HG03520 (cell line): Measurements from ENCODE around the gene KCNMA1.

ENCODE experiments used
- ATAC-seq: cut with Tn5 transposase; IDR thresholded peaks from one replicate; pipeline ENCODE4 v1.9.1; 2021; ENCODE audit warnings: mild to moderate bottlenecking, moderate library complexity; ENCODE audit not compliant: unreplicated experiment

Gene KCNMA1

DNA sequence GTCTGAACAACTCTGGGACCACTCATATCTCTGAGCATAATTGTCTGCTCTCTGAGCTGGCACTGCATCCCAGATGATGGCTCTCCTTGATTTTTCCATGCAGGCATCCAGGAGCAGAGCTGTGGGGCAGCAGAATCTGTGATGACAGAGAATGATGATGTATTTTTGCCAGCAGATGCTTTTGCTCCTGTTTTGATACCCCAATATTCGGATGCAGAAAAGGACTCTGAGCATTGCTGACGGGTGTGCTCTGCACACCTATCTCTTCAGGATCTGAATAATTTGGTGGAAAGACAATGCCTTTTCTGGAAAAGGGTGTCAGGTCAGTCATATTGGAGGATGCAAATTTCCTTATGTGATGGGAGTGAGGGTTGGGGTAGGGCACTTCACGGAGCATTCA lies 735.9 kb downstream of the KCNMA1 start:
- no peak for ATAC-seq

DNA sequence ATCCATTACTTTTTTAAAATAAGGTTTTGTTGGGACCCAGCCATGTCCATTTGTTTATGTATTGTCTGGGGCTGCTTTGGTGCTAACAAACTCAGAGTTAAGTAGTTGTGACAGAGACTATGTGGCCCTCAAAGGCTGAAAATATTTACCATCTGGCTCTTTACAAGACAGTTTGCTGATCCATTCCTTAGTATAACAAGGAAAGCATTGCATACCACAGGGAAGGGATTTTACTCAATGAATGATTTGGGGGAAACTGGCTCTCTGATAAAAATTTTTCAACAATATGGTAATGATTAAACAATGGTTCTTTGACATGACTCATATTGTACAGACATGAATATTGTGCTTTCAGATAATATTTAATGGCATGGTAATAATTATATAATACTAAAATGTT lies 738.1 kb downstream of the KCNMA1 start:
- no peak for ATAC-seq

DNA sequence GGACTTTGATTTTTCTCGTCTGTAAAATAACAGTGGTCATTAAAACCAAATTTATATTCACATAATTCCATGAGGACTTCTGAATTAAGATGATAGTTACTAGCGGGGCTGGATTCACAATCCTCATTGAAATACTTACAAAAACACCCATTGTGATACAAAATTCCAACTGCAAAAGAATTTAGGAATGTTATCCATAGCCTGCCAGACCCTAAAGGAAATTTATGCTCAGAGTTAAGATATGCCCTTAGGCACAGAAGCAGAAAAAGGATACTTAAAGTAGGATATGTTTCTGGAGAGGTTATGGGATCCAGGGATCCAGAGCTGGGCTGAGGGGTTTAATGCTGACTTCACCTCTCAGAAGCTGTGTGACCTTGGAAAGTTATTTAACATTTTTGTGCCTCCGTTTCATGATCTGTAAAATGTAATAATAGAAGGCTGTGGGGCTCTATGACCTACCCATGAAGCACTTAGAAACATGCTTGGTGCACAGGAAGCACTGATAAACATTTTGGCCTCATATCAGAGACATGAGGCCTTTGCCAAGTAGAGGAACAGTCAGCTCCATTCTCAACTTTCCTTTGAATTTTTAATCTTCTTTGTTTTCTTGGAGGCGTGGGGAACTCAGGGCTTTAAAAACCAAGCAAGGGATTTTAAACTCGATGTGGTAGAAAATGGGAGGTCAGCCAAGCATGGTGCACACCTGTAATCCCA lies 744.7 kb downstream of the KCNMA1 start:
- ATAC-seq: no peak

DNA sequence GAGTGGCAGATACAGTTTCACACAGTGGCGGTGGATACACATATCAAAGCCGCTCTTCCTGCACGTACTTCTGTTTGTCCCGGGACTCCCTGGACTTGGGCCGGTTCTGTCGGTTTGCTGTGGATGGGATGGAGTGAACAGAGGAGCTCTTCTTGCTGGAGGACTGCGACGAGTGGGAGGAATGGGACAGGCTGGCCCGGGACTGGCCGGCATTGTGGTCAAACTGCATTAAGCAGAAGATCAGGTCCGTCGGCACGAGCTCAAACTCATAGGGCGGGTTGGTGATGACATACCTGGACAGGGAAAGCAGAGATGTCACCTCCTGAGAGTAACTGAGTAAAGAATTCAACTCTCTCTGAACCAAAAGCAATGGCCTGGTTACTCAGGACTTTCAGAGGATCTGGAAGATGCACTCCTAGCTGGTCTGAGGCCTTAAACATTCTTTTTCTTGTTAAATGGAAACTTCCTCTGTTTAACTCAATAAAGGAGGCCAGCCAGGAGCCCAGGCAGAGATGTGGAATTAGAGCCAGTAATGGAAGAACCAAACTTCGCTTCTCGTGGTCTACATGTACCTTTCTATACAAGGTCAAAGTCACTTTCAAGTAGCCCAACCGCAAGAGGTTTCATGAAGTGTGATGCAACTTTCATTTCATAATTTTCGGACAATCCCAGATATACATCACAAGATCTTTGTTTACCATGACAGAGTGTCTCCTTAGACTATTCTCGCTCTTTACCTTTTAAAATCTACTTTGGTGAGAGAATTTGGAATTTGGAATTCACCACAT lies 750.2 kb downstream of the KCNMA1 start:
- no peak for ATAC-seq

DNA sequence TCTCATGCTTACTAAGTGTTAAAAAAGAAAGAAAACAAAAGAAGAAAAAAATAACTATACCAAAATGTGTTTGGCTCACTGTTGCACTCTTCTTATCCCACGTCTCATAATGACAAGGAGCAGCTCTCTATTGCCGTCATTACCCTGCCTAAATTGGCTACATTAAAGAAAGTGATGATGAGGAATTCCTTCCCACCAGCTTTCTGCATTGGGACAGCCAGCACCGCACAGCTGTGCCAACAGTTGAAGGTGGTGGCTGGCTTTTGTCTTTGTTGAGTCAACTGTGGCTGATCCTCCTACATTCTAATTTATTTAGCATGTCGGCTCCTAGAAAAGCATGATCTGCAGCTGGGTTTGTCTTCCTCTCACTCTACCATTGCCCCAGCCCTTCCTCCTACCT lies 751.8 kb downstream of the KCNMA1 start:
- ATAC-seq: no peak

DNA sequence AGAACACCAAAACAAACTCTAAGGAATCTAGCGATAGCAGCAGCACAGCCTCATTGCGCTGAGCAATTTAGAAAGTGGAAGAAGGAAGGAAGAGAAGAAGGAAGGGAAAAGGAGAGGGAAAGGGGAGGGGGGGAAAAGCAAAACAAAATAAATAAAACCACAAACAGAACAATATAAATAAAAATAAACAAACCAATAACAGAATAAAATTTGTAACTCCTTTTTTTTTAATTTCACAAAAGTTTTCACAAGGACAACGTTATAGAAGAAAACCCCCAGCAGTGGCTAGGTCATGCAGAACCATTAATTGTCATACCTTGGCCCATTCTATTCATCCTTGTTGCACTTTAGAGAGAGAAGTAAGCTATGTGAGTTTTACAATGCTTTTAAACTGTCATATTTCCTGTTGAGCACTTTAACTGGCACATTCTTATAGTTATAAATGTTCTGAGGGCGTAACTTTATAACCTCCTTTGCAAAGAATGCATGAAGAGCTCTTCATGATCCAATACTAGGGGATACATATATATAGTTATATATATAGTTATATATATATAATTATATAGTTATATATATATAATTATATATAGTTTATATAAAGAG lies 752.8 kb downstream of the KCNMA1 start:
- ATAC-seq: no peak

DNA sequence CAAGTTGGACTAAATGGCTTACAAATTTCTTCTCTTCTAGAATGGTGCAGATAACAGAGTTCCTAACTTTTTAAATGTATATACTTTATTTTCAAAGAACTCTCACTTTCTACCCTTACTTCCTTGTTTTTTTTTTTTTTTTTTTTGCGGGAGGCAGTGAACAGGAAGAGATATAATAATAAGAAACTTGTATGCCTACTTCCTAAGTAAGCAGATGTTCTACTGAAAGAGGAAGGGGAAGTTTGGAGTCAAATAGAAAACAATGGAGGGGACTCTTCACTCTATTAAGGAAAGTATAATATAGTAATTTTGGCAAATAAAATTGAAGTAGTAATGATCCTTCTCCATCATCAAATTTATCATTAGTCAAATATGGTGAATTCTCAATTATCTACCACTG lies 754.0 kb downstream of the KCNMA1 start:
- ATAC-seq: no peak

DNA sequence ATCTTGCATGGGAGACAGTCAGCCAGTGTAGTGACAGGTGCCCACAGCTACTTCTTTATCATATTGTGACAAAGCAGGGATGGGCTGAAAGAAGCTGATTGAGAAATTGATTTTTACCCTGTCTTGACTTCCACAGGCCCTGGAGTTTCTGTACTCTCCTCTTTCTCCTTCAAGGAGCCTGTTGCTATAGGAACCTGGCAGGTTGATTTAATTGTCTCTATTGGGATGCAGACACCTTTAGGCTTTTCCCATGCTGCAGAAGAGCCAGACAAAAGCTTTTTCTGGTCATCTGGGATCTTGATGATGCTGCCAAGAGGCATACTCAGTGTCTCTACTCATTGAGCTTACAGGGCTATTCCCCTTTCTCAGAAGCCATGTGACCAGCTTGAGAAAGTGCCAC lies 754.8 kb downstream of the KCNMA1 start:
- no peak for ATAC-seq

DNA sequence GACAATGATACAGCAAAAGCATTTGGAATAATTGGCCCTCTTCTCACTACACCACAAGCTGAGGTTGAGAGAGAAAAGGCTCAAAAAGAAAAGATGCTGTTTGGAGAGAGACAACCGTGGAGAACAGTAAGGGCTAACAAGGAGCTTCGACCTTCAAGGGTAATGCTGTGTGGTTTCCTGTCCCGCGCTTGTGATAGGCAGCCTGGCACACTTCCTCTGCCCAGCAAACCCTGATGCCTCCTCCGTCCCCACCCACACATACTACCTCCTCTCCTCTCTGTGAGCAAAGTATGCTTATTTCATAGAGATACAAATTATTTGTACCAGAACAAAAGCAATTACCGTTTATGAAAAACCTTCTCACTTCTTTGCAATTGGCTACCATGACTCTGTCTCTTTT lies 755.4 kb downstream of the KCNMA1 start:
- peak; percentile 46 for ATAC-seq

DNA sequence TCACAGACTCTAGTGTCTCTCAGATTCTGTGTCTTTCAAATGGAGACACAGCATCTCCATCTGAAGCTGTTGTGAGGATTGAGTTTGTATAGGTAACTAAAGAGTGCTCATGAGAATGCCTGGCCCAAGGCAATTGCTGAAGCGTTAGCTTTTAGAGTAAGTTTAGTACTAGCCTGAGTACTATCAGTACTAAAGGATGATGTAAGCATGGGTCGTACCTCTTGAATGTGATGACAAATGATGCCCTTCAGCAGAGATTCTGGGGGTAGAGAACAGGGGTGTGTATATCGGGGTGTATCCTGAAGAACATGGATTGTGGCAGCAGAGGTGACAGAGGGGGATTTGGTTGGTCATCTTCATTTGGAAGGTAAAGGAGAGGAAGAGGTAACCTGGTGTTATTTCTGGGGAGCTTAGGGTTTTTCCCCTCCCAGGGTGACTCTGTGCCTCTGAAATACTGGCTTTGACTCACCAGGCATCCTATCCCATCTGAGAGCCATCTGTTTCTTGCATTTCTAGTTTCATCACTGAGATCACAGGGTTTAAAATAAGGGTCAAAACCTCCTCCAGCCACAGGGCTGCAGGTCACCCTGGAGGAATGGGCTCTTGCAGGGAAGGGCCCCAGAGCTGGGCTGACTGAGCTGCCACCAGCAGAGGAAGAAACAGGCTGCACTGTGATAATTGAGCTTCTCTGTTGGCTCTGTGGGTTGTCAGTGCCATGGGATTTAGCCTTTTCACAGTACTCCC lies 756.0 kb downstream of the KCNMA1 start:
- peak; percentile 84 for ATAC-seq

DNA sequence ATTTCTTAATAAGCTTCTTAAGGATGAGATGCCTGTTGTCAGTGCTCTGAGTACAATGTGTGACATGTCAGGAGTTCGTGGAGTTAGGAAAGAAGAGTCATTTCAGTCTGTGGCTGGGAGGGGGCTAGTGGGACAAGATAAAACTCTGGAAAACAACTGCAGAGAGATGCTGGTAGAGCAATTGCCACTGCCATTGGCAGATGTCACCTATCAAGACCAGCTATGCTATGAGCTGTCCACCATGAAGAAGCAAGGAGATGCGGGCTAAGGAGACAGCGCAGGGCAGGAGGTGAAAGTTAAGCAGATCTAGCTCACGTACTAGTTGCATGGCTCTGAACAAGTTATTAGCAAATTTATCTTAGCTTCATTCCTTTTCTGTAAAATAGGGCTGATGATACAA lies 756.7 kb downstream of the KCNMA1 start:
- ATAC-seq: no peak

DNA sequence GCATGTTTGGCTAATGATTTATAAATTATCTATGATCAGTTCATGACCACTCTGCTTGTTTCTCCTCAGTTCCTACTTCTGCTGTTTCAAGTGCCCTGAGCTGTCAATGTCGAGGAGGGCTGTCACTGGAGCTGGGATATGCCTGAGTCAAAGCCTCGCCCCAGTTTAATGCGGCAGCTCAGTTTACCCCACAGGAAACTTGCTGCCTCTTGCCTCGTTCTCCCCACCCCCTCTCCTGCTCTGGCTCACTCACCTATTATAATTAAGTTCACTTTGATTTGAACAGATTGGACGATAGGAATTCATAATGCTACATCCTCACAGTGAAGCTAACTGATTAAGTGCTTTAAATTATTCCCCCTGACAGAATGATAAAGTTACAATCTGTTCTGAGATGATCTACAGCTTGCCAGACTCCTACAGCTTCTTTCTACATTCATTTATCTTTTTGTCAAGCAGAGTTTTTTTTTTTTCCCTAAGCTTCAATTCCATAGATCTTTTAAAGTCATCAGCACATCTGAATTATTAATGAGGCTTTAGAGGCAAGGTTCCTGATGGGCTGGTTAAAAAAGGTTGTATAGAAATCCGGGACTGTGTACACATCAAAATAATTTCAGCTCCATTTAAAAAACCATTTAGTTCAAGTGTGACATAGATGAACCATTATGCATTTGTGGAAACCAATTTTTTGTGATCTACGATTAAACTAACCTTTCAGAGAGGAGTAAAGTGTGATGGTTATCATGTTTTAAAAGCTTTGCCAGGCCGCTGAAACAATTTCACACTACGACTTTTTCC lies 758.3 kb downstream of the KCNMA1 start:
- no peak for ATAC-seq

DNA sequence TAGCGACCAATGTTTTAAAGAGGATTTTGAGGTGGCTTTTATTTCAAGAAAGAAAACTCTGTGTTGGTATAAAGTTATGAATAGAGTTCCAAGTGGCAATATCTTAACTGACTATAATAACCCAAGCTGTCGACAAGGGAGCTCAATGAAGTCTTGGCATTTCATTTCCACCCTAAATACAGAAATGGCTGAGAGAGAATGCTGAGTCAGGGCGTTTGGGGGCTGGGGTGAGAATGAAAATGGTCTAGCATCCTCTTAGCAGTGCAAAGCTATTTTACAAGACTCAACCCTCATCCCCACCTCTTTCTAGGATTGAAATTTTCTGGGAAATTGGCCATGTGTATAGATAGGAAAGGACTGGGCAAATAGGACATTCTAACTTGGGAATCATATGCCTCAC lies 759.1 kb downstream of the KCNMA1 start:
- no peak for ATAC-seq

DNA sequence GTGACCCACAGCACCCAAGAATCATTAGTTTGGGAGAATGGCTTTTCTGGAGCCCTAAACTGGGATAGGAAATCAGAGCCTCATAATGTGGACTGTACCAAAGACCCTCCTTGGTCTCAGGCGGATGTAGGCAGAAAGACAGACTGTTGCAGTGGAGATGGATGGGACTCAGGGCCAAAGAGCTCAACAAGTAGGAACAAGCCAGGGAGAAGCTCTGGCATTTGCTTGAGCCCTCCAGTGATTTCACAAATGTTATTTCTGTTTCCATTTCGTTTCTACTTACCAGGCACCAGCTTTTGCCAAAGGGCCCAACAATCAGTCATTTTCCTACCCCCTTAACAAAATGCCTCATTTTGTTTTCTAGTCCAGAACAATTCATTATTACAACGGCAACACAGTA lies 762.7 kb downstream of the KCNMA1 start:
- ATAC-seq: no peak

DNA sequence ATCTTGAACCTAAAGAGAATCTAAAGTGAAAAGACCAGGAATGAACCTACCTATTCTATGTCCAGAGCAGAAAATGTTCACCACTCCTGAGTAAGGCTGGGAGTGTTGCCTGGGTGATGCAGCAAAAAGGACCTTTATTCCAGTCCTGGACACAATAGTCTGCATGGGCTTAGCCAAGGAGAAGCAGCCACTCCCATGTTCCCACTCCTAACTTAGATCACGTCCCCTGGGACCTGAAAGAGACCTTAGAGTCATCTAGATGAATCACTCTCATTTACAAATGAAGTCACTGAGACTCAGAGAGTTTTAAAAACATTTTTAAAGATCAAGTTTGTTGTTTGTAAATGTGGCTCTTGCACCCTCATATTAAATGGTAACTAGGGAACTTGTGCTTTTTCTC lies 763.4 kb downstream of the KCNMA1 start:
- no peak for ATAC-seq

DNA sequence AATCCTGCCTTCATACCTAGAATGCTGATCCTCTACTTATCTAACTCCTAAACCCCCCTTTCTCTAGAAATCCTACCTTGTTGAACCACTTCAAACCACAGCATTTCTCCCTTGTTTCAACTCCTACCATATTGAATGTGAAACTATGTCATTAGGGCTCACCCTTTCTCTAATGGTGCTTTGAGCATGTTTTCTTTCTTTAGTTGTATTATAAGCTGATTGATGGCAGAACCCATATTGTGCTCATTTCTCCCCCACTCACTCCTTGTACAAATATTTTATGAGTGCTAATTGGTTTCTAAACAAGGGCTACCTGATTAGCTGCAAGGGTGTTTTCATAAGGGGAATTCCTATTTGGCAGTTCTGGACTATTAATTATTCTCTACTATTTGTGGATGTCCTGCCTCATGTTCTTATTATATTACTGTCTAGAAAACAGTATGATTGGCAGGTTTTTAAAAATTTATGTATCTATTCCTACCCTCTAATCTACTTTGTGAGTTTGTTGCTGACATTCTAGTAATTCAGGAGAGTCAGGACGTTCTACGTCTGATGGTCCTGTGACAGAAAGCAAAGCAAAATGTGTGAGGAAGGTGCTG lies 765.8 kb downstream of the KCNMA1 start:
- ATAC-seq: no peak

DNA sequence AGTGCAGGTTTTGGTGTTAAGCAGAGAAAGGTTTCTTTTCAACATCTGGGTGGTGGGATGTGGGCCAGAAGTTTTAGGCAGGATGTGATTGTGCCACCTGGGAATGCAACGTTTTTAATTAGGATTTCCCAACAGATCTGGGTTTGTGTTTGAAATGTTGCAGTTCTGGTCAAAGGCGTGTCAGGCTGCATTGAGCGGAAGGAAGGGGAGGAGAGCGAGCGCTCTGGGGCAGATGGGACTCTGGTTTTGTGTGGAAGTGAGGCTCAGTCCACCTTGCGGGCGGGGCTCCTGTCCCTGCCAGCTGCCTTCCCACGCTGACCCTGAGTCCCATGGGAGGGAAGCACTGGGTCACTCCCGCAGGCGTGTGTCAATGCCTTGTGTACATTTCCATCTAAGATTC lies 767.7 kb downstream of the KCNMA1 start:
- ATAC-seq: no peak

DNA sequence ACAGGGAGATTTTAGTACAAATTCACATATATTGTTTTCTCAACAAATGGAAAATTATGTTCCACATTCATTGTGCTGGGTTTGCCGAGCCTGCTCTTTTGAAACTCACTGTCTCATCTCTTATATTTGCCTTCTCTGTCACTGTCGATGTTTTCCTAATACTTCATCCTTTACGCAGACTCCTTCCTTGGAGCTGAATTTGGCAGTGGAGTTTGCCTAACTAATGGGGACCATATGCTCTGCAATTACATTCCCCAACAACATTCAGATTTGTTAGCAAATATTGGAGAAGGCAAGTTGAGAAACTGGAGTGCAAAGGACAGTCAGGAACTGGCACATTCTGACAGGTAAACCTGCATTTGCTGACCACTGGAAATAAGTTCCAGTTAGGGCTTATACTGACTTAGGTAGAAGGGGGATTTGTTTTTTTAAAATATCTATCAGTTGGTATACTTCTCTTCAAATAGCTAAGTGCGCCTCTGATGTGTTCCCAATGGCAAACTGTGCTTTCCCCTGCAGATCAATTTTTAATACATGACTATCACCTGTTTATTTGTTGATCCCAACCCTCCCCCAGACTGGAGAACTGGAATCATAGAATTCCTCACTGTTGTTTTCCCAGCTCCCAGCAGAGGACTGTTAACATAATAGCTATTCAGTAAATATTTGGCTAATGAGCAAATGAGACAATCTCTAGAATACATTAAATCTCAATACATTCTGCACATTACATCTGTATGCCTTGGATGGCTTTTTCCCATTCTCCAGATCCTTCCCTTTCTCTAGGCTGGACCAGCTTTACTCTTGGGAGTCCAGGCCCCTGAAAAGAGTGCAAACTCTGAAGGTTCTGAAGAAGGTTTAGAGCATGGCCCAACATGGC lies 769.3 kb downstream of the KCNMA1 start:
- ATAC-seq: no peak

DNA sequence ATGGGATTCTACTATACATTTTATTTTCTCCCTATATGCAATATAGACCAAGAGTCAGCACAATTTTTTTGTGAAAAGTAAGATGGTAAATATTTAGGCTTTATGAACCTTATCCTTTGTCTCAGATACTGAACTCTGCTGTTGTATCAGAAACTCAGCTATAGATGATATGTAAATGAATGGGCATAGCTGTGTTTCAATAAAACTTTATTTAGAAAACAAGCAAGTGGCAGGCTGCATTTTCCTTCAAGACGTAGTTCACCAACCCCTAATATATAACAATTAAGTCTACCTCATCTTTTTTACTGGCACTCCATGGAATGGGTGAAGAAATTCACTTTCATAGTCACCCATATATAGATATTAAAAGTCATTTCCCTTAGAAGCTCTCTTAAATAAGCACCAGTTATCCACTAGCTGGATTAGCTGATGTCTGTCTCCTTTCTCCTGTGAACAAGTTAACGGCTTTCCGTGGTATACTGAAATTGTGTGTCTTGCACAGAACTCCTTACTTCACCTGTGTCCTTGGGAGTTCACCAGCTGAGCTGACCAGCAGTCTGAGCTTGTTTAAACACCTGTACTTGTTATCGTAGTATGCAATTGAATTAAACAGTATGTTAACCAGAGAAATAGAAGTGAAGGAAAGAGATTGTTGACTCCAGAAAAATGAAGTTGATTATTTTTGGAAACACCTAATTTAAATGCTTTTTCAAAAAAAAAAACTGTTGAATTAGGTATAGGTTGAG lies 770.6 kb downstream of the KCNMA1 start:
- ATAC-seq: no peak
